GM12873 (cell line): ENCODE measurements around the gene PTPN7.

Experiments used
- CTCF ChIP-seq: IDR thresholded peaks from 2 replicates; pipeline ENCODE4 v1.5.1; 2012; ENCODE audit warnings: low read depth, mild to moderate bottlenecking, moderate library complexity, low read length, control low read depth; ENCODE audit not compliant: insufficient read depth; ENCODE audit errors: missing control alignments

The PTPN7 gene

GRCh38 chr1:202107801-202108731 lies 52.3 kb downstream of the PTPN7 start:
- no peak for TF ChIP-seq CTCF

GRCh38 chr1:202107321-202107761 lies 53.1 kb downstream of the PTPN7 start:
- TF ChIP-seq CTCF: no peak

GRCh38 chr1:202106340-202107254 lies 53.8 kb downstream of the PTPN7 start:
- no peak for TF ChIP-seq CTCF

GRCh38 chr1:202105571-202106339 lies 54.6 kb downstream of the PTPN7 start:
- no peak for TF ChIP-seq CTCF

GRCh38 chr1:202104073-202104472 lies 56.3 kb downstream of the PTPN7 start:
- no peak for TF ChIP-seq CTCF

GRCh38 chr1:202101184-202101583 lies 59.2 kb downstream of the PTPN7 start:
- no peak for TF ChIP-seq CTCF
